ENCODE measurements around the gene CDIP1.

The CDIP1 gene

GRCh38 chr16:4495766-4496165, 42.8 kb downstream of the CDIP1 start:
- no peak for TF ChIP-seq CTCF (conservative IDR thresholded peaks at IDR 0.05; ENCODE audit: low read depth, low read length)
- no peak overlapping the region for H3K4me3 ChIP-seq (ENCODE audit: low read depth, low read length)
- DNase-seq (ENCODE audit: low read depth): no peak

- peak; percentile 80 for DNase-seq (ENCODE audit: low read depth)
- H3K4me3 ChIP-seq (ENCODE audit: low read depth, low read length): no peak overlapping the region
- TF ChIP-seq CTCF (conservative IDR thresholded peaks at IDR 0.05; ENCODE audit: low read depth, low read length): no peak
These were observed 43.7 kb downstream of the CDIP1 start for GRCh38 chr16:4494746-4495490.

- TF ChIP-seq CTCF (conservative IDR thresholded peaks at IDR 0.05; ENCODE audit: low read depth, low read length): no peak
- H3K4me3 ChIP-seq (ENCODE audit: low read depth, low read length): no peak overlapping the region
- DNase-seq (ENCODE audit: low read depth): no peak
These were observed 46.7 kb downstream of the CDIP1 start for GRCh38 chr16:4491898-4492297.

GRCh38 chr16:4489030-4489429, 49.5 kb downstream of the CDIP1 start:
- no peak for TF ChIP-seq CTCF (conservative IDR thresholded peaks at IDR 0.05; ENCODE audit: low read depth, low read length)
- peak; percentile 87 for DNase-seq (ENCODE audit: low read depth)
- no peak overlapping the region for H3K4me3 ChIP-seq (ENCODE audit: low read depth, low read length)

DNA sequence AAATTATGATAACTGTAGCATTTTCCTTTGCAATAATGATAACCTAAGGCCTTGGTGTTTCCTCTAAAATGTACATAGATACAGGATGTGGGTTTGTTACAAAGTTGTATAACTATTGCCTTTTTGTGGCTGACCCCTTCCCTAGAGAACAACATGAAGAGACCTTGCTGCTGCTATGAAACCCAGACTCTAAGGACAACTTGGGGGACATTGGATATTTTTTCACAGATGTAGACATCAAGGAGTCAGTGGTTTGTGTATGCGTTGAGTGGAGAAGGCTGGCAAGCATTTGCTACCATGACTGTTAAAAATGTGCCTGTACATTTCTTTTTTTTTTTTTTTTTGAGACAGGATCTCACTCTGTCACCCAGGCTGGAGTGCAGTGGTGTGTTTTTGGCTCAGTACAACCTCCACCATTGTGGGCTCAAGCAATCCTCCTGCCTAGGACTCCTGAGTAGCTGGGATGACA, 50.0 kb downstream of the CDIP1 start:
- H3K4me3 ChIP-seq (ENCODE audit: low read depth, low read length): no peak overlapping the region
- no peak for TF ChIP-seq CTCF (conservative IDR thresholded peaks at IDR 0.05; ENCODE audit: low read depth, low read length)
- no peak for DNase-seq (ENCODE audit: low read depth)

GRCh38 chr16:4487955-4488498, 50.5 kb downstream of the CDIP1 start:
- no peak for TF ChIP-seq CTCF (conservative IDR thresholded peaks at IDR 0.05; ENCODE audit: low read depth, low read length)
- peak; percentile 78 for DNase-seq (ENCODE audit: low read depth)
- H3K4me3 ChIP-seq (ENCODE audit: low read depth, low read length): no peak overlapping the region

Data from choroid plexus epithelial cell (primary cell).